MG63 (cell line): ENCODE data around the gene ARHGAP33. TPM values are rescaled to one million over a fixed set of nuclear protein-coding genes. Genes with fewer than 3 reads are reported as not detected.
A peak's percentile ranks its signal among the peaks of the same experiment; 100 is the strongest.
"Not testable (repeated sequence)": the region's sequence is repeated elsewhere in the genome, so short reads cannot be mapped to it uniquely, and the experiment has no call there.

Experiments used
- DNase-seq: peaks from one replicate; pipeline ENCODE4 v3.0.0-alpha.2; 2020
- H3K27me3 ChIP-seq: fragments of 250-450 bp; sonication (Bioruptor Pico); 2 replicates; pipeline ENCODE4 v1.5.1; 2020; ENCODE audit warnings: mild to moderate bottlenecking, moderate library complexity
- H3K36me3 ChIP-seq: fragments of 250-450 bp; sonication (Bioruptor Pico); 2 replicates; pipeline ENCODE4 v1.5.1; 2020; ENCODE audit warnings: mild to moderate bottlenecking, moderate library complexity
- H3K4me3 ChIP-seq: fragments of 250-450 bp; sonication (Bioruptor Pico); 2 replicates; pipeline ENCODE4 v1.5.1; 2020; ENCODE audit warnings: mild to moderate bottlenecking, moderate library complexity
- H3K9me3 ChIP-seq: fragments of 250-450 bp; sonication (Bioruptor Pico); 2 replicates; pipeline ENCODE4 v1.5.1; 2020; ENCODE audit warnings: mild to moderate bottlenecking, moderate library complexity
- total RNA-seq: library from RNA; depleted of rRNA; stranded (reverse); fragments of >200 nt; shearing (Covaris generic); gene quantifications from 2 replicates; pipeline ENCODE4 v1.2.3, GENCODE V29; 2014; ENCODE audit warnings: low replicate concordance; rRNA removed

The ARHGAP33 gene
- total RNA-seq, 1 experiment from 2014 or later = 1.6 TPM

- Histone ChIP-seq H3K4me3 (no peak overlapping the region), H3K27me3 (peaks cover 47% of the 10 kb centered on the region), H3K9me3 (no peaks in the 10 kb centered on the region), H3K36me3 (no peaks in the 10 kb centered on the region)
- DNase-seq = no peak
Observed at GRCh38 chr19:35824150-35824549, 48.8 kb downstream of the ARHGAP33 start.

- DNase-seq = peak; percentile 60
- Histone ChIP-seq H3K9me3 (no peaks in the 10 kb centered on the region), H3K4me3 (no peak overlapping the region), H3K27me3 (peaks cover 40% of the 10 kb centered on the region), H3K36me3 (no peaks in the 10 kb centered on the region)
Observed at GRCh38 chr19:35828692-35829301, 53.4 kb downstream of the ARHGAP33 start.

- H3K36me3 ChIP-seq = no peaks in the 10 kb centered on the region
- H3K27me3 ChIP-seq = peaks cover 47% of the 10 kb centered on the region
- no peak overlapping the region for H3K4me3 ChIP-seq
- H3K9me3 ChIP-seq = no peaks in the 10 kb centered on the region
- no peak for DNase-seq
Observed at GRCh38 chr19:35830986-35831385, 55.6 kb downstream of the ARHGAP33 start.

- Histone ChIP-seq H3K9me3 (no peaks in the 10 kb centered on the region), H3K4me3 (no peak overlapping the region), H3K36me3 (no peaks in the 10 kb centered on the region), H3K27me3 (peaks cover 47% of the 10 kb centered on the region)
- no peak for DNase-seq
Observed at GRCh38 chr19:35832054-35832453, 56.7 kb downstream of the ARHGAP33 start.

GRCh38 chr19:35833972-35834371 lies 58.6 kb downstream of the ARHGAP33 start:
- DNase-seq = no peak
- H3K9me3 ChIP-seq = 0 out of 2 replicates have a peak, but pooled peaks cover 7% of the 10 kb centered on the region
- H3K27me3 ChIP-seq = peaks cover 47% of the 10 kb centered on the region
- no peaks in the 10 kb centered on the region for H3K36me3 ChIP-seq
- H3K4me3 ChIP-seq = no peak overlapping the region

- not testable (repeated sequence) for H3K36me3 ChIP-seq, H3K4me3 ChIP-seq, DNase-seq
- H3K9me3 ChIP-seq = peaks cover 10% of the 10 kb centered on the region; the same call in 1 of the 2 replicates
- H3K27me3 ChIP-seq = peaks cover 44% of the 10 kb centered on the region
Observed at GRCh38 chr19:35836096-35836495, 60.7 kb downstream of the ARHGAP33 start.

Other genes with a start within 250 kb of the ARHGAP33 start
- gene SBSN, start 247.3 kb upstream of the ARHGAP33 start, total RNA-seq = 0.30 TPM in 1 of 2 replicates, not detected in the other
- not detected in 2 replicates for gene GAPDHS, start 242.1 kb upstream of the ARHGAP33 start, total RNA-seq
- gene TMEM147, start 229.9 kb upstream of the ARHGAP33 start, total RNA-seq = 180 and 203 TPM in 2 replicates
- gene ATP4A, start 211.9 kb upstream of the ARHGAP33 start, total RNA-seq = not detected in 2 replicates
- gene PMIS2, start 189.4 kb upstream of the ARHGAP33 start, total RNA-seq = not detected in 2 replicates
- gene HAUS5, start 162.8 kb upstream of the ARHGAP33 start, total RNA-seq = 12.8 and 18.2 TPM in 2 replicates
- 103 and 144 TPM in 2 replicates for gene RBM42, start 146.5 kb upstream of the ARHGAP33 start, total RNA-seq
- not detected in 2 replicates for gene ETV2, start 133.8 kb upstream of the ARHGAP33 start, total RNA-seq
- gene COX6B1, start 127.2 kb upstream of the ARHGAP33 start, total RNA-seq = 377 and 417 TPM in 2 replicates
- not detected in 2 replicates for gene UPK1A, start 109.0 kb upstream of the ARHGAP33 start, total RNA-seq
- gene ZBTB32, start 71.0 kb upstream of the ARHGAP33 start, total RNA-seq = not detected in 2 replicates
- gene KMT2B, start 57.6 kb upstream of the ARHGAP33 start, total RNA-seq = 2.3 and 6.0 TPM in 2 replicates
- gene IGFLR1, start 33.1 kb upstream of the ARHGAP33 start, total RNA-seq = 0.27 and 2.4 TPM in 2 replicates
- 16.3 and 19.8 TPM in 2 replicates for gene U2AF1L4, start 30.1 kb upstream of the ARHGAP33 start, total RNA-seq
- gene PSENEN, start 29.9 kb upstream of the ARHGAP33 start, total RNA-seq = 37.6 and 76.2 TPM in 2 replicates
- 2.4 and 4.1 TPM in 2 replicates for gene LIN37, start 27.0 kb upstream of the ARHGAP33 start, total RNA-seq
- gene HSPB6, start 18.5 kb upstream of the ARHGAP33 start, total RNA-seq = not detected in 2 replicates
- 0.47 and 8.9 TPM in 2 replicates for gene PROSER3, start 17.4 kb upstream of the ARHGAP33 start, total RNA-seq
- gene PRODH2, start 37.3 kb downstream of the ARHGAP33 start, total RNA-seq = not detected in 2 replicates
- not detected in 2 replicates for gene NPHS1, start 76.9 kb downstream of the ARHGAP33 start, total RNA-seq
- gene KIRREL2, start 81.3 kb downstream of the ARHGAP33 start, total RNA-seq = 0.15 and 0.43 TPM in 2 replicates
- 19.1 and 32.5 TPM in 2 replicates for gene APLP1, start 93.0 kb downstream of the ARHGAP33 start, total RNA-seq
- 0.81 and 2.1 TPM in 2 replicates for gene NFKBID, start 125.0 kb downstream of the ARHGAP33 start, total RNA-seq
- not detected in 2 replicates for gene HCST, start 127.0 kb downstream of the ARHGAP33 start, total RNA-seq
- gene TYROBP, start 132.7 kb downstream of the ARHGAP33 start, total RNA-seq = not detected in 2 replicates
- 2.3 and 2.9 TPM in 2 replicates for gene LRFN3, start 160.8 kb downstream of the ARHGAP33 start, total RNA-seq
- 46.1 and 77.8 TPM in 2 replicates for gene SDHAF1, start 219.6 kb downstream of the ARHGAP33 start, total RNA-seq
- gene SYNE4, start 233.2 kb downstream of the ARHGAP33 start, total RNA-seq = 0.22 and 0.23 TPM in 2 replicates
- 25.1 and 26.1 TPM in 2 replicates for gene ALKBH6, start 238.6 kb downstream of the ARHGAP33 start, total RNA-seq